ENCODE data around the gene KITLG.
"Not testable (repeated sequence)": the region's sequence is repeated elsewhere in the genome, so short reads cannot be mapped to it uniquely, and the experiment has no call there.

KITLG gene

GRCh38 chr12:88580051-88580871, at the start of gene KITLG:
Gene KITLG (minus strand): TSS chr12:88580471. CDS start chr12:88580278, 193 bp downstream.
- no peak for DNase-seq (ENCODE audit: low read depth in 1 of 2, low spot score in 1 of 2)

- DNase-seq (ENCODE audit: low read depth in 1 of 2, low spot score in 1 of 2): no peak
Observed at GRCh38 chr12:88628856-88629509, 48.7 kb upstream of the KITLG start.

- DNase-seq (ENCODE audit: low read depth in 1 of 2, low spot score in 1 of 2): not testable (repeated sequence)
Observed at GRCh38 chr12:88628035-88628434, 47.8 kb upstream of the KITLG start.

GRCh38 chr12:88627501-88627900, 47.2 kb upstream of the KITLG start:
- DNase-seq (ENCODE audit: low read depth in 1 of 2, low spot score in 1 of 2): no peak

- no peak for DNase-seq (ENCODE audit: low read depth in 1 of 2, low spot score in 1 of 2)
Observed at GRCh38 chr12:88625356-88625755, 45.1 kb upstream of the KITLG start.

- no peak for DNase-seq (ENCODE audit: low read depth in 1 of 2, low spot score in 1 of 2)
Observed at GRCh38 chr12:88624911-88625310, 44.6 kb upstream of the KITLG start.

- no peak for DNase-seq (ENCODE audit: low read depth in 1 of 2, low spot score in 1 of 2)
Observed at GRCh38 chr12:88623777-88624548, 43.7 kb upstream of the KITLG start.

- DNase-seq (ENCODE audit: low read depth in 1 of 2, low spot score in 1 of 2): no peak
Observed at GRCh38 chr12:88617352-88617751, 37.1 kb upstream of the KITLG start.

GRCh38 chr12:88615490-88615889, 35.2 kb upstream of the KITLG start:
- DNase-seq (ENCODE audit: low read depth in 1 of 2, low spot score in 1 of 2): no peak

GRCh38 chr12:88604646-88605045, 24.4 kb upstream of the KITLG start:
- DNase-seq (ENCODE audit: low read depth in 1 of 2, low spot score in 1 of 2): no peak

GRCh38 chr12:88600272-88600671, 20.0 kb upstream of the KITLG start:
- DNase-seq (ENCODE audit: low read depth in 1 of 2, low spot score in 1 of 2): no peak

GRCh38 chr12:88597365-88597764, 17.1 kb upstream of the KITLG start:
- no peak for DNase-seq (ENCODE audit: low read depth in 1 of 2, low spot score in 1 of 2)

- no peak for DNase-seq (ENCODE audit: low read depth in 1 of 2, low spot score in 1 of 2)
Observed at GRCh38 chr12:88595697-88596096, 15.4 kb upstream of the KITLG start.

GRCh38 chr12:88594780-88595179, 14.5 kb upstream of the KITLG start:
- no peak for DNase-seq (ENCODE audit: low read depth in 1 of 2, low spot score in 1 of 2)

GRCh38 chr12:88591343-88591742, 11.1 kb upstream of the KITLG start:
- no peak for DNase-seq (ENCODE audit: low read depth in 1 of 2, low spot score in 1 of 2)

- no peak for DNase-seq (ENCODE audit: low read depth in 1 of 2, low spot score in 1 of 2)
Observed at GRCh38 chr12:88590851-88591250, 10.6 kb upstream of the KITLG start.

GRCh38 chr12:88585077-88585476, 4.8 kb upstream of the KITLG start:
- DNase-seq (ENCODE audit: low read depth in 1 of 2, low spot score in 1 of 2): no peak

- DNase-seq (ENCODE audit: low read depth in 1 of 2, low spot score in 1 of 2): no peak
Observed at GRCh38 chr12:88579601-88580050, 645 bp downstream of the KITLG start.

- DNase-seq (ENCODE audit: low read depth in 1 of 2, low spot score in 1 of 2): no peak
Observed at GRCh38 chr12:88579161-88579517, 1.1 kb downstream of the KITLG start.

GRCh38 chr12:88578276-88579160, 1.8 kb downstream of the KITLG start:
- DNase-seq (ENCODE audit: low read depth in 1 of 2, low spot score in 1 of 2): no peak

GRCh38 chr12:88577537-88577936, 2.7 kb downstream of the KITLG start:
- no peak for DNase-seq (ENCODE audit: low read depth in 1 of 2, low spot score in 1 of 2)

Measured in activated CD4-positive, alpha-beta T cell treated with anti-CD3 and anti-CD28 coated beads, Interleukin-2, amount 50 U/mL, for 24 hours (primary cell).